Activated naive CD4-positive, alpha-beta T cell treated with anti-CD3 and anti-CD28 coated beads, Interleukin-2, amount 50 U/mL, for 16 hours (primary cell): ENCODE results near the gene UROS.

Experiments used
- DNase-seq: peaks from one replicate; pipeline ENCODE4 v3.0.0-alpha.2; 2020

Gene UROS

DNA sequence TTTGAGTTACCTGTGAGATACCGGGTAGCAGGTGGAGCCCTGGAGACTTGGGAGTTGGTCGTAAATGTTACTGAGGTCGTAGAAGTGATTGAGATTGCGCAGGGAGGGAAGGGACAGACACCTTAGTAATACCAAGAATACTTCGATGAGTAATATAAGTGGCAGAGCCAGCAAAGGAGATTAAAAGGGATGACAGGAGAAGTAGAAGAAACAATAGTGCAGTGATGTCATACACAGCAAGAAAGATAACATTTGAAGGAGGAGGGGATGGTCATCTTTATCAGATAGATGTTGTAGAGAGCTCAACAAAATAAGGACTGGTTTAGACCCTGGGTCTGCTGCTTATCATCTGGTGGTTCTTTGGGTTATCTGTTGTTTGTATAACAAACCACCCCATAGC lies 5.3 kb upstream of the UROS start:
- no peak for DNase-seq

DNA sequence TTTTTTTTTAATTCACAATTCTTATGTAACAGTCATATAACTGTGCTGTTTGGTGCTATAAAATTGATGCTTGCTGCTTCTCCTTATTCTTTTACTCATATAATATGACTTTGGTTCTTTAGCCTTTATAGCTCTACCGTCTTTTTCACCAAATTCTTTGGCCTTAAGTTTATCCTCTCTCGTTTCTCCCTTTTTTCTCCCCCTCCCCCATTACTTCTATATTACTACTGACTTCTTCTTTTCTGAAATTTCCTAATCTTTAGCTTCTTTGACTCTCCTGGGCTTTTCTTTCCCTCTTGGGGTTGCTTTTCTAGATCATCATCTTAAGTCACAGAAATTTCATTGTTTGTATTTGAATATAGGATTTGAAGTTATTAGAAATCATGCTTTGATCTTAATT lies 4.1 kb upstream of the UROS start:
- DNase-seq: no peak

DNA sequence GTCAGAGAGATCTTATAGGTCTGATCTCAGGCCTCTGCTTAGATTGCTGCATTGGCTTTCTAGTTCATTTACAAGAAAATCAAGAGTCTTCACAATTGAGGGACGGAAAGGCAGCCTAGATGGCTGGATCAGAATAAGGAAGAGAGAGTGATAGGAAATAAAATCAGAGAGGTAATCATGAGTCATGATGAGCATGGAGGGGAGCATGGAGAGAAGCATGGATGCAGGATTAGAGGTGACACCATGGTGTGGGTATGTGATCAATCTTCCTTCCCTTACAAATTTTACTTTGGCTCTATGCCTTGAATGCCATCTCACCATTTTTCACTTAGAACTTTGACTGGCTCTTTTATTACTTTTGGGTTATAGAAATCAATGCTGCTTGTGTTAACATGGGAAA lies 1.7 kb upstream of the UROS start:
- DNase-seq: no peak

DNA sequence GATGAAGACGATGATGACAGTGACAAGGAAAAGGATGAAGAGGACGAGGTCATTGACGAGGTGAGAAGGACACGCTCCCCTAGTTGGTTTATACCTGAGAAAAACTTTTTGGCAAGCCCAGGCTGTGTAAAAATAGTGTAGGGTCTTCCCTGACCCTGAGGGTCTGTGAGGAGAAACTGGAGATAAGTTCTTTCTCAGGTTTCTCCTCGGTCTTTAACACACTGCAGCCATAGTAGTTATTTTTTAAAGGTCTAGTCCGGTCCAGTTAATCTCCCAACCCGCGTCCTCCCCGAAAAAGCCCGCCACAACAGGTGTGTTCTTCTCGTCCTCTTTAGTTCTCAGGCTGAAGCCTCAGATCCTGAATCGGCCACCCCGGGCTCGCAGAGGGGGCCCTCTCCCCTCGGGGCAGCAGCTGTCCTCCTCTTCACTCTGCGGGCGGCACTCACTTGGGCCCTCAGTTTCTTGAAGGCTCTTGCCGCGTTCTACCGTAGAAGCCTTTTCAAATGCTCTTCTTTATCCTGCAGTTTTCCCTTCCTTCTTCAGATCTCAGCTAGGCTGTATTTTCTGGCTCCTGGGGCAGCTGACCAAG lies 699 bp upstream of the UROS start:
- peak; percentile 17 for DNase-seq

DNA sequence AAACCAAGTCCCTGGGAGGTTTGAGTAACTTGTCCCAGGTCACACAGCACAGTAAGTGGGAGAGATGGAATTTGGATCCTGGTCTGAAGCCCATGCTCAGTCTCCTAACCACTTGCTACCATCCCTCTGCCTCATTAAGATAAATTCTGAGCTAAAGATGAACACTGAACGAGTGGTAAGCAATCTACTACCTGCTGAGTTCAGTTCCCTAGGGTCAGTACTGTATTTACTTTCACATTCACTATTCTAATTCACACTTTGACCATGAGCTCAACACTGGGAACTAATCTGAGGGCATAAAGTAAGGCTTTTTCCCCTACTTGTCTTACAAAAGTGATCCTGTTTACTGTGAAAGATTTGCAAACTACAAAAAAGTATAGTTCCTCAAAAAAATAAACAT lies 2.4 kb downstream of the UROS start:
- DNase-seq: no peak

DNA sequence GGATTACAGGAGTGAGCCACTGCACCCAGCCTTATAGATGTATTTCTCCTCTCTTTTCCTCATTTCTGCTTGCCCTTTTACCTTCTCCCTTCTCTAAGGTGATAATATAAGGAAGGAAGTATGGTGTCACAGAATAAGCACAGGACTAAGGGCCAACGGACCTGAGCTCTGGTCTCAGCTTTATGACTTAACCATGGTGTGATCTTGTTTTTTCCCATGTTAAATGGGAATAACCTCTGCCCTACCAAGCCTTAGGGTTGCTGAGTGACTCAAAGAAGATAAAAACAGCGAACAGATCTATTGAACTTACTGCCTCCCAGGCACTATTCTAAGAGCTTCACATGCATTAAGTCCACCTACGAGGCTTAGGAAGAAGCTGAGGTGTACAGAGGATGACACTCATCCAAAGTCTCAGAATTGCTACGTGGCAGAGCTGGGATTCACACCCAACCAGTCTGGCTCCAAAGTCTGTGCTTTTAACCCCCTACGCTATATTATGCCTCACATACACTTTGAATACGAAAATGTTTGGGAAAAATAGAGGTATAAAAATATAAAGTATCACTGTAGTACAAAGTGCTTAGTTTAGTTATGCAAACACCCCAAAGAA lies 5.6 kb downstream of the UROS start:
- DNase-seq: no peak

DNA sequence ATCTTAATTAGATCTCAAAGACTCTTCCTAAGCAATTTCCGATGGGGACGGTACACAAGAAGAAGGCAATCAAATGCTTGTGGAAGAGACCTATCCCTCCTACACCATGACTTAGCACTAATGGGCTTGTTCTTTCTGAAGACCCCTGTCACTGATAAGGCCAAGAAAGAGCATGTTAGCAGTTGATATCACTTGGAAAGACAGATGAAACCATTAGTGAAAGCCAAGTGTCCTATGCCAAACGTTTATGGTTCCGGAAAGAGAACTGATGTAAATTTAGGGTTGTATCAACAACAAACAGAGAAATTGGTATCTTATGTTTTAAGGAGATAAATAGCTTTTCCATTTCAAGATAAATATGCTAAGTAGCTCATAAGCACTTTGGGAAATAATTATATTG lies 6.5 kb downstream of the UROS start:
- no peak for DNase-seq

DNA sequence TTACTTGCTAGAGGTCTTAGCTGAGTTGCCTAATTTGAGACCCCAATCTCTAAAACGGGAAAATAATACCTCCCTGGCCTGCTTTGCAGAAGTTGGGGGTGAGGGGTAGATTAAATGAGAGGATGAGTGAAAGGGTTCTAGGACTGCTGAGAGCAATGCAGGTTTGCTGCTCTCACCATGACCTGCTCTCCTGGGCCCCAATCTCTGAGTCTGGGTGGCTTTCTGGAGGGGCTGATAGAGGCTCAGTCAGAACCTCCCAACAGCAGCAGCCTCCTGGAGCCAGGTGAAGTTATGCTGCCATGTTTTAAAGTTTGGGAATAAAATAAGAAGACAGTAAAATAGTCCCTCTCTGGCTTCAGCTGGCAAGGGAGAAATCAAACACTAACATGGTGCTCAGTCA lies 7.3 kb downstream of the UROS start:
- no peak for DNase-seq

DNA sequence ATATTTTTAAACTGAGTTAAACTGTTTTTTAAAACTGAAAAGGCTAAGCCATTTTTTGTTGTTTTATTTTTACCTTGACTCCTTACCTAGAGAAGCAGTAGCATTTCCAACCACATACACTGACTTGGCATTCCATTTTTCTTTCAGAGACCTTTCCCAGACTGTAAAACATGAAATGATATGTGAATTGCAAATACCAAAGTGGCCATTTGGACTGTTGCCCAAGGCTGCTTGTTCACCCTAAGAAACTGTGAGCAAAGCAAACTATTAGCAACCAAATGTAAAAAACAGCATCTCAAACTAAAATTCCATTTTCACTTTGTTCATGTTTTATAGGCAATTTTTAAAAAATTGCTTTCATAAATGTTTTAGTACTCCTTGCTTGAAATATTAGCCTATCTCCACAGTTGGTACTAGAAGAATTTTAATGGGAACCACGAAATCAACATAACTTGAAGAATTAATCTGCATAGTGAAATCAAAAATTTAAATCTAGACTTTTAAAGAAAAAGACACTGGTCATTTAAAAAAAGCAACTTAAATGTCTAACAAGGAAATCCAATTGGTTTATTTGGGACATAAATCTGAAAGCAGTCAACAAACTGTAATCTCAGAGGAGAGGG lies 10.8 kb downstream of the UROS start:
- DNase-seq: no peak

DNA sequence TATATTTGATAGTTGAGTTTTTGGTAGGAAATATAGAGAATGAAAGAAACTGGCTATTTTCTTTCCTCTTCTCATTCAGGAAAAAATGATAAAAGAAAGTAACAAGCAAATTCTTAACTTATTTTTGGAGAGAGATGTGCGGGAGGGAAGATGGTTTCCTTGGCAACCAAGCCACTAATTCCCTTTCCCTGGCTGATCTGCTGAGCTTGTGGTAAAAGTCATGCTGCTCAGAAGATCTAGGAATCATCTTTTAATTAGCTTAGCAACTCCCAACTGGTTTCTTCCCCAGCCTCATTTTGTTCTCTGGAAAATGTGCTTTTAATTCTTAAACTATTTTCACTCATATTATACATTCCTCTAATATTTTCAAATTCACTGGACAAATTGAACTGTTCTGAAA lies 11.8 kb downstream of the UROS start:
- no peak for DNase-seq

DNA sequence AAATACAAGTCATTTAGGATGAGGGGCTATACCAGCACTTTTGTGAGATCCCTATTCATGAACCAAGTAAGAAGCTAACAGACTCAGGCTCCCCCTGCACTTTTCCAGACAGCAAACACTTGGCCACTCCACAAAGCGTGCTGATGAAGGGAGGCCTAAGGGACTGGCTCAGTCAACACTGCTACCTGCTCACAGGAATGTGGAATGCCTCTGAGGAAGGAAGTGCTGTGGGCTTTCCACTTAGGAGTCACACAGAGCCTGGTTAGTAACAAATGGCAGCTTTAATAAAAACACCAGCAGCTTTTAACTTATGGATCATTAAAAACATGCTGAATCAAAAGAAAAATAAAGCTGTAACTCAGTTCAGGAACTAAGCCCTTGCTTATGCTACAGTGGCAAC lies 15.0 kb downstream of the UROS start:
- no peak for DNase-seq

DNA sequence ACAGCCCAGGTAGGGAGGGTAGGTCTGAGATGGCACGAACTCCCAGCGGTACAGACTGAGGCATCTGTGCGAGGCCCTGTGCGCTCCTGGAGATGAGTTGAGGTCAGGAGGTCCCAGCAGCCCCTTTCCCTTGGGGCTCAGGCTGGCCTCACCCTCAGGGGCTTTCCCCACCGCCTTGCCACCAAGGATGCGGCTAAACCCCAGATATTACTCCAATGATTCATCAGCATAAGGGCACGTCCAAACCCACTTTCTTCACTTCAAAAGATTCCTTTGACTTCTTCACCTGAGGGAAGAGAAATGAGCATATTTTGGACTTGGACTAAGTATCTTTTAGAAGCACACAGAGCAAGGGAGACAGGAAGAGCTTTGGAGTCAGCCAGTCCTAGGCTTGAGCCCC lies 20.3 kb downstream of the UROS start:
- DNase-seq: no peak

DNA sequence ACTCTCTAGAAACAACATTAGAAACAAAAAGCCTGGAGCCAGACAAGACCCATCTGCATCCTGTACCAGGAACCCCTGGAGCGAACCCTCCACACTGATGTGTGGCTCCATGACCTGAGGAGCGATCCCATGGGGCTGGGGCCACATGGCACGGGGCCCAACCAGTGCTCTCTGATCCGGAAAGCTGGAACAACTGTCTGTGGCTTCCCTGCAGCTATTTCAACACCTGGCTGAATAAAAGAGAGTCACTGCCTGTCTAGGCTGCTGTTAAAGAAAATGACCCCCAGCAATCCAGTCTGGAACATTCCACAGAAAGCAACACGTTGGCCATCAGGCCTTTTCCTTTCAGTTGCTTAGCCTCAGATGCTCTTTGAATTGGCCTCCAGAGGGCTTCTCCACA lies 20.9 kb downstream of the UROS start:
- no peak for DNase-seq

DNA sequence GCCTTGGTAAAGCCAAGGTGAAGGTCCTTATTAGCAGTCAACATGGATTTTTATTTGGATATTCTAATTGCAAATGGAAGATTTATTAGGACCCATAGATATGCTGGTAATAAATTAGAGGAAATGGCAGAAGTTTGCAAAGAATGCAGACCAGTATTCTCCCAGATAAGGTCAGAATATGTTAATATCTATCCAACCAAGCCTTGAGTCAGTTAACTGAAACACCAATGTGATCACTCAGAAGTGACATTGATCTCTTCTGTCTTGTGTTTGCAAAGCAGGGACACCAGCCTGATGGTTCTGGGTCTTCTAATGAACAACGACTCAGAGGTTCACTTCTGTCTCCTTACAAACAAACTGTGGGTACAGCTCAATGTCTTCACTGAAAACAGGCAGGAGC lies 21.5 kb downstream of the UROS start:
- no peak for DNase-seq

DNA sequence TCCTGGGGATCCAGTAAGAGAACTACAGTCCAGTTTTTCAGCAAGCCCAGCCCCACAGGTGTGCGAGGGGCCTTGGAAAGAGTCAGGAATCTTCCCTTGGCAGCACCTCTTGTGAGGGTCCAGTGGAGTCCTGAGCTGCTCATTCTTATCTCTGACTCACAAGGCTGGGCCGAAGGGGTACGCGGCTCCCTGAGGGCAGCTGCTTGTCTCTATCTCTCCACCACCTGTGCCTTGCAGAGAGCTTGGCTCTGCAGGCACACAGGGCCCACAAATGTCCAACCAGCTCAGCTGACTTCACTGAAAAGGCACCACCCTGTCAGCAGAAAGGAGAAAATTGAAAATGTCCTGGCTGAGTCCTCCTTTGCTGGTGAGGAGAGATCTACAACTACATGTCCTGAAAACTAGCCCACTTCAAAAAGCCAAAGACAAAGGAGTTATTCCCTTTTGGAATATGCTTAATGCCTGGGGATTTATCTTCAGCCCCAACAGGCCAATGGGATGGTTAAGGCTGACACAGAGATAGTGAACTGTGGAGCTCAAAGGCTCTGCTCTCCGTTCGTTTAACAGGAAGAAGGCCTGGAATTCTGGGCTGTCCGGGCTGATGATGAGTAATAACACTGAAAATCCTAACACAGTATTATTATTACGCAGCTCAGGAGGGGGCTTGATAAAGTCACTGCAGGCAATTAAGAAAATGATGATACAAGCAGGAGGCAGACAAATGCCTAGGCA lies 23.4 kb downstream of the UROS start:
- no peak for DNase-seq

DNA sequence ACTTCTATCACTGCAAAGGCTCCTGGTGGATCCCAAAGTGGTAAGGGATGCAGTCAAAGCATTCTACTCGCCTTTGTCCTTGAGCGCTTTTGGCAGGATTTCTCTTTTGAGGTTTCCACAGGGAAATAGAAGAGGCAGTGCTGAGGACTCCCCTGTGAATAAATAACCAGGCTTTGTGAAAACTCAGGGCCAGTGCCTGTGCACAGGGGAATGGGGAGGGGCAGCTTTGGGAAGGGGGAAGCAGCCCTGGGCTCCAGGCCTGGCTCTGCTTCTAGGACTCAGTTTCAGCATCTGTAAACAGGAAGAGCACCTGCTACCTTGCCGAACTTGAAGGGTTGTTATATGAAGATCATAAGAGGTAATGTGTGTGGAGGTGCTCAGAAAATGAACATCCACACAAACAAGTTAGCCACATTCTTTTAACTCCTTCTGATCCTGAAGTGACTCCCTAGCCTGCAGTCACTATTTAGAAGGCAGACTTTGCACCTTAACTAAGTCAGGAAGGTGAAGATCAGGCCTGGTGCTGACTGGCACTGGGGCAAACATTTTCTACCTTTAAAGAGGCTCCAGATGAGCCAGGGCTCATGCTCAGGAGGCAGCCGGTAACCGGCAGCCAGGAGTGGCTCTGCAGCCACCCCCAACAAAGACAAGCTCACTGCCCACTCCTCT lies 24.9 kb downstream of the UROS start:
- DNase-seq: no peak

DNA sequence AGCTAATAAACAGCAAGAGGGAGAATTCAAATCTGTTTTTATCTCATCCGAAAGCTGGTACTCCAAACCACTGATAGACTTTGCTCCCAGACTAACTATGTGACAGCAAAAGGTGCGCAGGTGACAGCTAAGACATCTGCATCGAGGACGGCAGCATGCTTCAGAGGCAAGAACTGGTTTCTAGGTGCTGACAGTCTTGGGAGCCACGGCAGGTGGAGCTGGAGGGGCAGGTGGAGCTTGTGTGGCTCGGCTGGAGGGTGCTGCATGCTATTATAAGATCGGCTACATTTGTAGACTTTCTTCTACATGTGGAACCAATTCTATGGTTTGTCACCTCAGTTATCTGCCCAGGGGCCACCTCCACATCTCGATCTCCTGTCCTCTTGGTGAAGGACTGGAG lies 25.6 kb downstream of the UROS start:
- DNase-seq: no peak

DNA sequence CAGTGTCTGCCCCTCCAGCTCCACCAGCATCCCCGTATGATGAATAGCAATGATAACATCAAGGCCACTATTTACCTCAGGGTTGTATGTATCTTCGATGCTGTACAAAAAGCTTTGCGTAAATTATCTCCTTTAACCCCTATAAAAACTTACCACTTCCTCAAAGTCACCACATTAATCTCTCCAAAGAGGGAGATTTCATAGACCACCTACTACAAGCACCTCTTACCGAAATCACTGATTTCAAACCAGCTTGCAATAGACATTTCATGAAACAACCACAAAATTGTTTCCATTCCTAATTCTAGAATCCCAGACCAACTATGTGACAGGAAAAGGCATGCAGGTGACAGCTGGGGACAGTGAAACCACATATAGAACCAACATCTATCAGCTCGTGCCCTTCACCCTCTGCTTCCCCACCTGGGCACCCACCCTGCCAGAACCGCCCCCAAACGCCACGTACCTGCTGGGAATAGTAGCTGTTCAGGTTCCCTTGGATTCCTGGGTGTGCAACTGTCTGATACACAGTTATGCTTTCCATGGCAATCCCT lies 27.3 kb downstream of the UROS start:
- DNase-seq: no peak

DNA sequence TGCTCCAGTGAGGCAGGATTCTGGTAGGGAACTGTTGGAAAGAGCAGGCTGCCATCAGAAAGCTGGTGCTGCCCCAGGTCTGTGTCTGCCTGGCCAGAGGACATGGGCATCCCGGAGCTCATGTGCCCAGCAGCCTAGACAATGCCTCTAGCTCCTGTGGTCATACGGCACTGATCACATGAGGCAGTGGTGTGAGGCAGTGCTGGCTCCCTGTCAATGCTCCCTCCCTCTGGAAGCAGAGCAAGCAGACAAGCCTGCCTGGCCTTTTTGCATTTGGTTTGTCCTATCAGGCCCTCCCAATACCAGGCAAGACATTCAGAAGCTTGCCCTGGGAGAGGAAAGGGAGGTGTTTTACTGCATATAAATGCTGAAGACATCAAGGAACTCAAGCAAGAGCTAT lies 27.9 kb downstream of the UROS start:
- DNase-seq: no peak

DNA sequence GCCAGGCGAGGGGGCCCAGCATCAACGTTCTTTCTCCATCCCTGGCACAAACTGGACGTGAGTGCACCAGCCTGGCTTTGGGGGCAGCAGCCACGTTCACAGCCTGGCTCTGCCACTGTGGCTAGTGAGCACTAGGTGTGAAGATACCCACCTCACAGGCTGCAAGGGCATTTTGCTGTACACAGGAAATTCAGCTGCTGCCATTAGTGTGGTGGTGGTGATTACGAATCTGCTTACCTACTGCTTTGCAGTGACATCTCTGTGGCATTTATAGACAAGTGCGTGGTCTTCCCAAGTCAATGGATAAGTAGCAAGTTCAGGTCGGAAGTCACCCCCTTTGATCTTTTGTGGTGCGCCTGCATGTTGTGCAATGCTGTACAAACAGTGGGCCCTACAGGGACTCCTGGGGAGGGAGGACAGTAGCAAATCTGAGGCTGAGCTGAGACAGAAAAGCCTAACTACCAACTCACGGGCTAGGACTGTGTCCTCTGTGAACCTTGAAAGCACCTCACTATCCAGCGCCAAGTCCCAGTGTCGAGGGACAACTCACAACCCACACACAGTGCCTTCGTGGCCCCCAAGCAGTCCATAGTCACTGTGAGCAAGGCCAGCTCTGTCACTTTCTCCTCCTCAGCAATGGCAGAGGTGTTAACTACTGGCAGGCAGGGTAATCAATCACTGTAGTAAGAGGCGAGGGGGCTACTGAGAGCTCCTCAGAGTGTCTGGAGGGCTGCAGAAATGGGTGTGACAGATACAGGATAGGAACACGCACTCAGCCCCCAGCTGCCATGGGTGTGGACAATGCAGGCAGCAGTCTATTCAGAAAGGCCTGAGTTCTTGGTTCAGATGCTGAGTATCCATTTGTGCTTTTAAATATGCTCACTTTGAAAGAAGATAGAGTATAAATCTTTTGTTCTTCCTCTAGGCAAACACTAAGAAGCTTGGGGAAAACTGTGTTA lies 30.4 kb downstream of the UROS start:
- no peak for DNase-seq

DNA sequence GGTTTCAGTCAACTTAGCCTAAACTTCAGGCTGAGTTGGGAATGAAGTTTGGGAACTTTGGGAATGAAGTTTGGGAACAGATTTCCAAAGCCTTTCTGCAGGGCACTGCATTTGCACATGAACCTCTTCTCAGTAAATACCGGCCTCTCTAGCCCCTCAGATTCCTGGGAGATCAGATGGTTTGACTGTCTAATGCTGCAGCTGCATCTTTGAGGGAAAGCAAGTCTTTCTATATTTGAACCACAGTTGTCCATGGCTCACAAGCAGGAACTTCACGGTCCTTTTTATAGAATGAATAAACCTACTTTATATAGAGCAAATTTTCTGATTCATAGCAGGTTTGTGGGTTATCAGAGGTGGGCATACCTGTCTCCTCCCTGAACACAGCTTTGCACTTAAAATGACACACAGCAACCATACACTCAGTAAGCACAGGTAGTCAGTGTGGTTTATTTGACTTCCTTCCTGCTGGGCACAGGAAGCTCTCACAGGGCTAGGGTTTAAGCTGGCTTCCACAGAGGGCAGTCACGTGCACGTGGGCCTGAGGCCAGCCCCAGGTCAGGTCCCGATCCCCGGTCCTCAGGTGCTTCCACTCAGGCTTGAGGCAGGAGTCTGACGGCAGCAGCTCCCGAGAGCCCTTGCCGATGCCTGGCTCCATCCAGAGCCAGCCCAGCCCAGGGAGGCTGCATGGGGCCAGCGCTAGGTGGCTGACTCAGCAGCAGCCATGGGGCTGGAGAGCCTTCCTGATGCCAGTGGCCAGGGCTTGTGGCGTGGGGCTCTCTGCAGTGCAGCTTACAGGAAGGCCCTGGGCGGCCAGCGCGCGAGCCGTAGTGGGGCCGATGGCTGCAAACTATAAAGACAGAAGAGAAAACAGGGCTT lies 34.7 kb downstream of the UROS start:
- no peak for DNase-seq
